ENCODE data around the gene MTNR1B.

The MTNR1B gene

GRCh38 chr11:92964471-92964870 is 5.0 kb upstream of the MTNR1B start:
- no peak for DNase-seq
- Mint-ChIP-seq H3K4me1 (peaks cover 6% of the 10 kb centered on the region), H3K27ac (no peak overlapping the region), H3K9me3 (no peaks in the 10 kb centered on the region), H3K36me3 (ENCODE audit: low read depth) (no peaks in the 10 kb centered on the region), H3K27me3 (peaks cover 11% of the 10 kb centered on the region), H3K4me3 (no peak overlapping the region)
- ATAC-seq = no peak

- no peak for DNase-seq
- ATAC-seq = no peak
- no peaks in the 10 kb centered on the region for H3K9me3 Mint-ChIP-seq
- no peak overlapping the region for H3K4me3 Mint-ChIP-seq
- peaks cover 15% of the 10 kb centered on the region for H3K27me3 Mint-ChIP-seq
- H3K4me1 Mint-ChIP-seq = peaks cover 6% of the 10 kb centered on the region
- H3K27ac Mint-ChIP-seq = no peak overlapping the region
- no peaks in the 10 kb centered on the region for H3K36me3 Mint-ChIP-seq (ENCODE audit: low read depth)
Observed at GRCh38 chr11:92965196-92965595, 4.3 kb upstream of the MTNR1B start.

- no peaks in the 10 kb centered on the region for H3K36me3 Mint-ChIP-seq (ENCODE audit: low read depth)
- H3K9me3 Mint-ChIP-seq = no peaks in the 10 kb centered on the region
- H3K27ac Mint-ChIP-seq = no peak overlapping the region
- no peak for DNase-seq
- H3K4me1 Mint-ChIP-seq = peaks cover 6% of the 10 kb centered on the region
- no peak overlapping the region for H3K4me3 Mint-ChIP-seq
- H3K27me3 Mint-ChIP-seq = peaks cover 18% of the 10 kb centered on the region
- ATAC-seq = peak; percentile 46
Observed at GRCh38 chr11:92967178-92967577, 2.3 kb upstream of the MTNR1B start.

- no peaks in the 10 kb centered on the region for H3K36me3 Mint-ChIP-seq (ENCODE audit: low read depth)
- H3K27me3 Mint-ChIP-seq = peaks cover 18% of the 10 kb centered on the region
- no peak overlapping the region for H3K27ac Mint-ChIP-seq
- H3K4me3 Mint-ChIP-seq = no peak overlapping the region
- ATAC-seq = no peak
- no peaks in the 10 kb centered on the region for H3K9me3 Mint-ChIP-seq
- H3K4me1 Mint-ChIP-seq = peaks cover 6% of the 10 kb centered on the region
- no peak for DNase-seq
Observed at GRCh38 chr11:92967867-92968266, 1.6 kb upstream of the MTNR1B start.

- Mint-ChIP-seq H3K27me3 (peaks cover 18% of the 10 kb centered on the region), H3K4me3 (no peak overlapping the region), H3K36me3 (ENCODE audit: low read depth) (no peaks in the 10 kb centered on the region), H3K4me1 (peaks cover 6% of the 10 kb centered on the region), H3K27ac (no peak overlapping the region), H3K9me3 (no peaks in the 10 kb centered on the region)
- no peak for DNase-seq
- no peak for ATAC-seq
Observed at GRCh38 chr11:92969293-92969633, 188 bp upstream of the MTNR1B start.

- peaks cover 15% of the 10 kb centered on the region for H3K27me3 Mint-ChIP-seq
- DNase-seq (no peak), ATAC-seq (no peak)
- no peaks in the 10 kb centered on the region for H3K9me3 Mint-ChIP-seq
- peaks cover 4% of the 10 kb centered on the region for H3K4me1 Mint-ChIP-seq
- H3K27ac Mint-ChIP-seq = no peak overlapping the region
- H3K36me3 Mint-ChIP-seq (ENCODE audit: low read depth) = no peaks in the 10 kb centered on the region
- no peak overlapping the region for H3K4me3 Mint-ChIP-seq
Observed at GRCh38 chr11:92972248-92972647, 2.8 kb downstream of the MTNR1B start.

- Mint-ChIP-seq H3K4me1 (no peaks in the 10 kb centered on the region), H3K27ac (no peak overlapping the region), H3K36me3 (ENCODE audit: low read depth) (no peaks in the 10 kb centered on the region), H3K27me3 (peaks cover 5% of the 10 kb centered on the region), H3K9me3 (no peaks in the 10 kb centered on the region), H3K4me3 (no peak overlapping the region)
- no peak for ATAC-seq
- DNase-seq = no peak
Observed at GRCh38 chr11:92975285-92975684, 5.8 kb downstream of the MTNR1B start.

GRCh38 chr11:92976681-92977080 is 7.2 kb downstream of the MTNR1B start:
- DNase-seq = no peak
- H3K4me3 Mint-ChIP-seq = no peak overlapping the region
- no peaks in the 10 kb centered on the region for H3K36me3 Mint-ChIP-seq (ENCODE audit: low read depth)
- H3K9me3 Mint-ChIP-seq = no peaks in the 10 kb centered on the region
- no peak overlapping the region for H3K27ac Mint-ChIP-seq
- H3K4me1 Mint-ChIP-seq = no peaks in the 10 kb centered on the region
- ATAC-seq = no peak
- peaks cover 1% of the 10 kb centered on the region for H3K27me3 Mint-ChIP-seq

GRCh38 chr11:92977401-92977800 is 8.0 kb downstream of the MTNR1B start:
- Mint-ChIP-seq H3K4me1 (no peaks in the 10 kb centered on the region), H3K4me3 (no peak overlapping the region), H3K36me3 (ENCODE audit: low read depth) (no peaks in the 10 kb centered on the region), H3K9me3 (no peaks in the 10 kb centered on the region), H3K27me3 (peaks cover 1% of the 10 kb centered on the region), H3K27ac (no peak overlapping the region)
- no peak for DNase-seq
- ATAC-seq = no peak

GRCh38 chr11:92978271-92979111 is 9.0 kb downstream of the MTNR1B start:
- no peaks in the 10 kb centered on the region for H3K4me1 Mint-ChIP-seq
- H3K9me3 Mint-ChIP-seq = no peaks in the 10 kb centered on the region
- ATAC-seq (no peak), DNase-seq (no peak)
- no peak overlapping the region for H3K27ac Mint-ChIP-seq
- no peak overlapping the region for H3K4me3 Mint-ChIP-seq
- no peaks in the 10 kb centered on the region for H3K36me3 Mint-ChIP-seq (ENCODE audit: low read depth)
- H3K27me3 Mint-ChIP-seq = peaks cover 1% of the 10 kb centered on the region

GRCh38 chr11:92979176-92979575 is 9.7 kb downstream of the MTNR1B start:
- ATAC-seq (no peak), DNase-seq (no peak)
- Mint-ChIP-seq H3K9me3 (no peaks in the 10 kb centered on the region), H3K27ac (no peak overlapping the region), H3K27me3 (peaks cover 1% of the 10 kb centered on the region), H3K36me3 (ENCODE audit: low read depth) (no peaks in the 10 kb centered on the region), H3K4me1 (no peaks in the 10 kb centered on the region), H3K4me3 (no peak overlapping the region)

GRCh38 chr11:92980312-92980711 is 10.9 kb downstream of the MTNR1B start:
- ATAC-seq = no peak
- H3K27me3 Mint-ChIP-seq = peaks cover 1% of the 10 kb centered on the region
- no peak for DNase-seq
- H3K36me3 Mint-ChIP-seq (ENCODE audit: low read depth) = no peaks in the 10 kb centered on the region
- H3K27ac Mint-ChIP-seq = no peak overlapping the region
- H3K4me1 Mint-ChIP-seq = no peaks in the 10 kb centered on the region
- H3K4me3 Mint-ChIP-seq = no peak overlapping the region
- H3K9me3 Mint-ChIP-seq = no peaks in the 10 kb centered on the region

GRCh38 chr11:92981508-92982043 is 12.1 kb downstream of the MTNR1B start:
- Mint-ChIP-seq H3K27me3 (peaks cover 1% of the 10 kb centered on the region), H3K27ac (no peak overlapping the region), H3K36me3 (ENCODE audit: low read depth) (no peaks in the 10 kb centered on the region), H3K4me1 (no peaks in the 10 kb centered on the region), H3K4me3 (no peak overlapping the region), H3K9me3 (no peaks in the 10 kb centered on the region)
- ATAC-seq (no peak), DNase-seq (no peak)

- Mint-ChIP-seq H3K36me3 (ENCODE audit: low read depth) (no peaks in the 10 kb centered on the region), H3K27me3 (peaks cover 2% of the 10 kb centered on the region), H3K9me3 (peaks cover 6% of the 10 kb centered on the region), H3K4me1 (no peaks in the 10 kb centered on the region), H3K27ac (no peak overlapping the region), H3K4me3 (no peak overlapping the region)
- ATAC-seq = no peak
- DNase-seq = no peak
Observed at GRCh38 chr11:92986585-92986984, 17.1 kb downstream of the MTNR1B start.

GRCh38 chr11:92993004-92993403 is 23.6 kb downstream of the MTNR1B start:
- peaks cover 5% of the 10 kb centered on the region for H3K27me3 Mint-ChIP-seq
- no peak overlapping the region for H3K27ac Mint-ChIP-seq
- peaks cover 10% of the 10 kb centered on the region for H3K9me3 Mint-ChIP-seq
- H3K36me3 Mint-ChIP-seq (ENCODE audit: low read depth) = no peaks in the 10 kb centered on the region
- H3K4me3 Mint-ChIP-seq = no peak overlapping the region
- no peak for ATAC-seq
- DNase-seq = no peak
- no peaks in the 10 kb centered on the region for H3K4me1 Mint-ChIP-seq
